Right hindlimb (tissue), 1 donor: ENCODE measurements around the gene CYP21A2.
"Not testable (repeated sequence)": the region's sequence is repeated elsewhere in the genome, so short reads cannot be mapped to it uniquely, and the experiment has no call there.

Experiments
- DNase-seq: peaks from one replicate; pipeline ENCODE4 v3.0.0-alpha.2; 2018

Gene CYP21A2

GRCh38 chr6:32037598-32038524, at the start of gene CYP21A2:
TSS of gene CYP21A2 (plus strand) at chr6:32038415. CDS start at chr6:32038423, 8 bp downstream.
- not testable (repeated sequence) for DNase-seq

- not testable (repeated sequence) for DNase-seq
Observed at GRCh38 chr6:31989363-31989762, 48.9 kb upstream of the CYP21A2 start.

GRCh38 chr6:31994421-31994820, 43.8 kb upstream of the CYP21A2 start:
- DNase-seq, result not testable (repeated sequence)

- DNase-seq, result not testable (repeated sequence)
Observed at GRCh38 chr6:31996385-31996784, 41.8 kb upstream of the CYP21A2 start.

- not testable (repeated sequence) for DNase-seq
Observed at GRCh38 chr6:32002546-32003268, 35.5 kb upstream of the CYP21A2 start.

GRCh38 chr6:32003301-32003700, 34.9 kb upstream of the CYP21A2 start:
- DNase-seq, result not testable (repeated sequence)

GRCh38 chr6:32004393-32004792, 33.8 kb upstream of the CYP21A2 start:
- DNase-seq, result not testable (repeated sequence)

GRCh38 chr6:32004864-32005537, 33.2 kb upstream of the CYP21A2 start:
- DNase-seq, result peak; percentile 9

GRCh38 chr6:32005538-32005880, 32.7 kb upstream of the CYP21A2 start:
- DNase-seq, result not testable (repeated sequence)

- DNase-seq, result not testable (repeated sequence)
Observed at GRCh38 chr6:32005991-32006529, 32.2 kb upstream of the CYP21A2 start.

GRCh38 chr6:32007086-32007485, 31.1 kb upstream of the CYP21A2 start:
- not testable (repeated sequence) for DNase-seq

- DNase-seq, result not testable (repeated sequence)
Observed at GRCh38 chr6:32008037-32008436, 30.2 kb upstream of the CYP21A2 start.

- not testable (repeated sequence) for DNase-seq
Observed at GRCh38 chr6:32008616-32009015, 29.6 kb upstream of the CYP21A2 start.

- not testable (repeated sequence) for DNase-seq
Observed at GRCh38 chr6:32009537-32009936, 28.7 kb upstream of the CYP21A2 start.

- DNase-seq, result not testable (repeated sequence)
Observed at GRCh38 chr6:32010856-32011530, 27.2 kb upstream of the CYP21A2 start.

GRCh38 chr6:32012941-32013617, 25.1 kb upstream of the CYP21A2 start:
- DNase-seq, result peak; percentile 19

GRCh38 chr6:32013738-32014137, 24.5 kb upstream of the CYP21A2 start:
- not testable (repeated sequence) for DNase-seq

GRCh38 chr6:32014547-32014946, 23.7 kb upstream of the CYP21A2 start, which contains the start of gene C4B:
TSS of gene C4B (plus strand) at chr6:32014795. CDS start at chr6:32014846, 51 bp downstream.
- not testable (repeated sequence) for DNase-seq

- not testable (repeated sequence) for DNase-seq
Observed at GRCh38 chr6:32022100-32022499, 16.1 kb upstream of the CYP21A2 start.

- not testable (repeated sequence) for DNase-seq
Observed at GRCh38 chr6:32028631-32029030, 9.6 kb upstream of the CYP21A2 start.

- not testable (repeated sequence) for DNase-seq
Observed at GRCh38 chr6:32029553-32029952, 8.7 kb upstream of the CYP21A2 start.
